GM23338 (cell line): ENCODE measurements around the gene ISL2. TPM values are rescaled to one million over a fixed set of nuclear protein-coding genes. Genes with fewer than 3 reads are reported as not detected.
A peak's percentile ranks its signal among the peaks of the same experiment; 100 is the strongest.

Source experiments
- ATAC-seq: fragments of 200-7000 bp; cut with Tn5 transposase; 3 replicates; pipeline ENCODE4 v1.9.1; 2020
- DNase-seq: peaks from one replicate; pipeline ENCODE4 v3.0.0-alpha.2; 2015; ENCODE audit warnings: low spot score
- H2AFZ ChIP-seq: fragments of 200-600 bp; sonication (generic); 2 replicates; pipeline ENCODE4 v1.8.0; 2016; ENCODE audit warnings: antibody characterized with exemption, mild to moderate bottlenecking, moderate library complexity
- H3F3A ChIP-seq: fragments of 200-600 bp; sonication (generic); replicated peaks from 2 replicates; pipeline ENCODE4 v1.8.0; 2017; ENCODE audit warnings: antibody characterized with exemption, mixed run types, low read depth
- H3K27ac ChIP-seq: fragments of 200-600 bp; sonication (generic); 2 replicates; pipeline ENCODE4 v1.6.1; 2016; ENCODE audit warnings: low read depth
- H3K27me3 ChIP-seq: fragments of 200-600 bp; sonication (generic); 2 replicates; pipeline ENCODE4 v1.8.0; 2016; ENCODE audit warnings: mild to moderate bottlenecking, mixed run types, moderate library complexity; ENCODE audit not compliant: insufficient read depth
- H3K36me3 ChIP-seq: fragments of 200-600 bp; sonication (generic); 2 replicates; pipeline ENCODE4 v1.8.0; 2016; ENCODE audit warnings: mild to moderate bottlenecking; ENCODE audit not compliant: insufficient read depth
- H3K4me1 ChIP-seq: fragments of 200-600 bp; sonication (generic); 2 replicates; pipeline ENCODE4 v1.8.0; 2016; ENCODE audit warnings: mild to moderate bottlenecking, moderate library complexity; ENCODE audit not compliant: insufficient read depth
- H3K4me2 ChIP-seq: fragments of 200-600 bp; sonication (generic); 2 replicates; pipeline ENCODE4 v1.7.1; 2017; ENCODE audit warnings: mixed run types
- H3K4me3 ChIP-seq: fragments of 200-600 bp; sonication (generic); 2 replicates; pipeline ENCODE4 v1.6.1; 2016; ENCODE audit warnings: mixed run types
- H3K79me2 ChIP-seq: fragments of 200-600 bp; sonication (generic); replicated peaks from 2 replicates; pipeline ENCODE4 v1.8.0; 2017; ENCODE audit warnings: mild to moderate bottlenecking; ENCODE audit not compliant: insufficient read depth
- H3K9me2 ChIP-seq: fragments of 200-600 bp; sonication (generic); 2 replicates; pipeline ENCODE4 v1.8.0; 2017; ENCODE audit not compliant: insufficient read depth
- H4K20me1 ChIP-seq: fragments of 200-600 bp; sonication (generic); replicated peaks from 2 replicates; pipeline ENCODE4 v1.8.0; 2017; ENCODE audit warnings: mild to moderate bottlenecking; ENCODE audit not compliant: insufficient read depth
- H3K27ac Mint-ChIP-seq: 2 replicates; pipeline ENCODE4 v1.8.0; 2020; ENCODE audit warnings: inconsistent platforms, mild to moderate bottlenecking, moderate library complexity, mixed read lengths
- H3K27me3 Mint-ChIP-seq: 3 replicates; pipeline ENCODE4 v1.8.0; 2022; ENCODE audit warnings: low read depth, mild to moderate bottlenecking, moderate library complexity, mixed read lengths, inconsistent platforms; ENCODE audit not compliant: insufficient read depth, poor library complexity
- H3K36me3 Mint-ChIP-seq: 3 replicates; pipeline ENCODE4 v1.8.0; 2021; ENCODE audit warnings: low read depth, mild to moderate bottlenecking, inconsistent platforms, moderate library complexity, mixed read lengths
- H3K4me1 Mint-ChIP-seq: 3 replicates; pipeline ENCODE4 v1.8.0; 2020; ENCODE audit warnings: mild to moderate bottlenecking, inconsistent platforms, mixed read lengths
- H3K4me3 Mint-ChIP-seq: 3 replicates; pipeline ENCODE4 v1.8.0; 2021; ENCODE audit warnings: moderate library complexity, mild to moderate bottlenecking, inconsistent platforms, mixed read lengths
- H3K9me3 Mint-ChIP-seq: 3 replicates; pipeline ENCODE4 v1.8.0; 2020; ENCODE audit warnings: moderate library complexity, mild to moderate bottlenecking, inconsistent platforms, mixed read lengths
- NANOG ChIP-seq: IDR thresholded peaks from 2 replicates; pipeline ENCODE4 v1.6.1; 2016; ENCODE audit warnings: antibody characterized with exemption, borderline replicate concordance
- POLR2AphosphoS5 ChIP-seq: IDR thresholded peaks from 2 replicates; pipeline ENCODE4 v1.6.1; 2016; ENCODE audit warnings: antibody characterized with exemption, low read depth
- polyA plus RNA-seq: library from polyadenylated mRNA; unstranded; fragments of >200 nt; fragmentation: Nextera tagmentation; extraction: Ambion mirVana; gene quantifications from 2 replicates; pipeline ENCODE4 v1.2.1, GENCODE V29; 2016
- total RNA-seq: library from RNA; depleted of rRNA; stranded (reverse); fragments of >200 nt; shearing (Covaris generic); gene quantifications from 2 replicates; pipeline ENCODE4 v1.2.3, GENCODE V29; 2014
- TF ChIP-seq, protein P1 (sequence below), 2 experiments: fragments of 200-600 bp in 1 of 2; sonication (generic) in 1 of 2; conservative IDR thresholded peaks; 2 replicates each; pipeline versions ENCODE4 v1.5.1 to v1.6.1; 2016 to 2017; ENCODE audit warnings: antibody characterized with exemption in 2 of 2, low read depth in 2 of 2, mild to moderate bottlenecking in 2 of 2, moderate library complexity in 1 of 2

Gene ISL2
- total and polyA plus RNA-seq, 2 experiments from 2014 or later = 0.65 to 2.7 TPM

DNA sequence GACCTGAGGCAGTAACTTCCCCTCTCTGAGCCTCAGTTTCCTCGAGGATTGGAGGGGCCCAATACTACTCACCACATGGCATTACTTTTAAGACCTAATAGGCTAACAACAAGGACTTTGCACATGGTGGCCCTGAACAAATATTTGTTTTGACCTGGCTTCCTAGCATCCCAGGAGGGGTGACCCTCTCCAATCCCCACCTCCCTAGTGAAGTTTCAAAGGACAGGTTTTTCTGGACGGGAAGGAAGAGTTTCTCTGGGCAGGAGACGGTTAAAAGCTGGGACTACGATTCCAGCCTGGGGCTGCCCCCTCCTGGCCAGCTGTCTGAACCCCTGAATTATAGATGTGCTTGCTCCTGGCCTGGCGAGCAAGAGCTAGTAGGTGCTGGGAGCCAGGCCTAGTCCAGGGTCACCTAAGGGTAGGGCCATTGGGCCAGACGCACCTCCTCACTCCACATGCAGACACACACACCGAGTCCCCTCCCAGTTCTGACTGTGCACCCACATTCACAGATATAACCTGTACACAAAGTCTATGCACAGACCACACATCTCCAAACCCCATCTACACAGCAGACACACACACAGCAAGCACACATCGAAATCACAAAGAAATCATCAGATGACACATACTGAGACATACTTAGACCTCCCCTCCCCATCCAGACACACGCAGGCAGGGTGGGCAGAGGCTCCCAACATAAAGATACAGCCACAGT, 2.7 kb upstream of the ISL2 start:
- Mint-ChIP-seq H3K4me3 (peak overlapping the region; percentile 5; the same call in 2 of the 3 replicates), H3K4me1 (peaks cover 31% of the 10 kb centered on the region), H3K27ac (no peak overlapping the region), H3K9me3 (peaks cover 5% of the 10 kb centered on the region), H3K27me3 (peaks cover 60% of the 10 kb centered on the region), H3K36me3 (no peaks in the 10 kb centered on the region; the same call in 1 of the 3 replicates)
- H3K79me2 ChIP-seq = no peaks in the 10 kb centered on the region
- H3F3A ChIP-seq = peaks cover 8% of the 10 kb centered on the region
- no peaks in the 10 kb centered on the region for H3K9me2 ChIP-seq
- 0 out of 2 replicates have a peak overlapping the region, but pooled peaks have one; percentile 53 for H3K4me2 ChIP-seq
- ATAC-seq (peak; percentile 27), DNase-seq (peak; percentile 75)
- H2AFZ ChIP-seq = no peak overlapping the region
- H4K20me1 ChIP-seq = peaks cover 4% of the 10 kb centered on the region
- TF ChIP-seq, protein P1, sequence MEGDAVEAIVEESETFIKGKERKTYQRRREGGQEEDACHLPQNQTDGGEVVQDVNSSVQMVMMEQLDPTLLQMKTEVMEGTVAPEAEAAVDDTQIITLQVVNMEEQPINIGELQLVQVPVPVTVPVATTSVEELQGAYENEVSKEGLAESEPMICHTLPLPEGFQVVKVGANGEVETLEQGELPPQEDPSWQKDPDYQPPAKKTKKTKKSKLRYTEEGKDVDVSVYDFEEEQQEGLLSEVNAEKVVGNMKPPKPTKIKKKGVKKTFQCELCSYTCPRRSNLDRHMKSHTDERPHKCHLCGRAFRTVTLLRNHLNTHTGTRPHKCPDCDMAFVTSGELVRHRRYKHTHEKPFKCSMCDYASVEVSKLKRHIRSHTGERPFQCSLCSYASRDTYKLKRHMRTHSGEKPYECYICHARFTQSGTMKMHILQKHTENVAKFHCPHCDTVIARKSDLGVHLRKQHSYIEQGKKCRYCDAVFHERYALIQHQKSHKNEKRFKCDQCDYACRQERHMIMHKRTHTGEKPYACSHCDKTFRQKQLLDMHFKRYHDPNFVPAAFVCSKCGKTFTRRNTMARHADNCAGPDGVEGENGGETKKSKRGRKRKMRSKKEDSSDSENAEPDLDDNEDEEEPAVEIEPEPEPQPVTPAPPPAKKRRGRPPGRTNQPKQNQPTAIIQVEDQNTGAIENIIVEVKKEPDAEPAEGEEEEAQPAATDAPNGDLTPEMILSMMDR (conservative IDR thresholded peaks at IDR 0.05; ENCODE audit: low read depth in 2 of 2) = peak; percentile 58 to 78
- TF ChIP-seq NANOG = no peak
- H3K27ac ChIP-seq = no peak overlapping the region
- H3K4me3 ChIP-seq = no peak overlapping the region
- H3K36me3 ChIP-seq = no peaks in the 10 kb centered on the region
- H3K4me1 ChIP-seq = peaks cover 13% of the 10 kb centered on the region
- peaks cover 52% of the 10 kb centered on the region for H3K27me3 ChIP-seq

DNA sequence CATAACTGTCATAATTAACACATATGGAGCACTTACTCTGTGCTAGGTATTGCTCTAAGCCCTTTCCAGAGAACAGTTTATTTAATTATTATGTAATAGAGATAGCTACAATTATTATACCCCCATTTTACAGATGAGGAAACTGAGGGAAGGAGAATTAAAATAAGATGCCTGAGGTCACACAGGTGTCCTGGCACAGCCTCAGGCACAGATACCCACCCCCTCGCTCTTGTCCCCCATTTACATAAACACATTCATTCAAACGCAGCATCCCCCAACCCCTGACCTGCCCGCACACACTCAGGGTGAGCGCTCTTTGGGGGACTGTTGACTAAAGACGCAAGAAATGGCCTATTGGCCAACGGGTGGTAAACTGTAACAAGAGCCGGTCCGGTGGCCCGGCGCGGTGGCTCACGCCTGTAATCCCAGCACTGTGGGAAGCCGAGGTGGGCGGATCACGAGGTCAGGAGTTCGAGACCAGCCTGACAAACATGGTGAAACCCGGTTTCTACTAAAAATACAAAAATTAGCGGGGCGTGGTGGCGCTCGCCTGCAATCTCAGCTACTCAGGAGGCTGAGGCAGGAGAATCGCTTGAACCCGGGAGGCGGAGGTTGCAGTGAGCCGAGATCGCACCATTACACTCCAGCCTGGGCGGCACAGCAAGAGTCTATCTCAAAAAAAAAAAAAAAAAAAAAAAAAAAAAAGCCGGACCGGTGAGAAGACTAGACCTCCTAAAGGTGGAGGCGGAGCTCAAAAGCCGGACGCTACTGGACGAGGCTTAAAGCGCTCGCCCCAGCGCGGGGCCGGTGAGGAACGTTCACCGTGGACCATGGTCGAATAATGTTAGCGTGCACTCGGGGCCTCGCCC, 1.9 kb upstream of the ISL2 start:
- peaks cover 34% of the 10 kb centered on the region for H3K4me1 Mint-ChIP-seq
- H3K4me1 ChIP-seq = peaks cover 21% of the 10 kb centered on the region
- no peaks in the 10 kb centered on the region for H3K36me3 ChIP-seq
- no peaks in the 10 kb centered on the region; the same call in 1 of the 3 replicates for H3K36me3 Mint-ChIP-seq
- H3K79me2 ChIP-seq = no peaks in the 10 kb centered on the region
- peaks cover 5% of the 10 kb centered on the region for H3K9me3 Mint-ChIP-seq
- H4K20me1 ChIP-seq = peaks cover 10% of the 10 kb centered on the region
- peak overlapping the region; percentile 52 for H3K4me3 ChIP-seq
- DNase-seq (no peak), ATAC-seq (no peak)
- H3K27me3 ChIP-seq = peaks cover 60% of the 10 kb centered on the region
- peak overlapping the region; percentile 80 for H3K4me2 ChIP-seq
- H3K9me2 ChIP-seq = no peaks in the 10 kb centered on the region
- peak overlapping the region; percentile 93; the same call in 1 of the 2 replicates for H3K27ac Mint-ChIP-seq
- H3F3A ChIP-seq = peaks cover 8% of the 10 kb centered on the region
- H3K27ac ChIP-seq = no peak overlapping the region
- no peak for TF ChIP-seq NANOG
- TF ChIP-seq POLR2AphosphoS5 = peak; percentile 39
- peak overlapping the region; percentile 83 for H3K4me3 Mint-ChIP-seq
- peak overlapping the region; percentile 70 for H2AFZ ChIP-seq
- H3K27me3 Mint-ChIP-seq = peaks cover 68% of the 10 kb centered on the region
